ENCODE measurements around the gene SLC50A1.
"Not testable (repeated sequence)": the region's sequence is repeated elsewhere in the genome, so short reads cannot be mapped to it uniquely, and the experiment has no call there.

SLC50A1 gene

GRCh38 chr1:155167166-155168104, 31.8 kb downstream of the SLC50A1 start:
- TF ChIP-seq CTCF (IDR thresholded peaks at IDR 0.05; ENCODE audit: borderline replicate concordance, insufficient read depth, low read depth, low read length) = peak; percentile 91
- no peak overlapping the region for H3K4me3 ChIP-seq (ENCODE audit: low read depth, low read length)

GRCh38 chr1:155168105-155168445, 32.4 kb downstream of the SLC50A1 start:
- not testable (repeated sequence) for H3K4me3 ChIP-seq (ENCODE audit: low read depth, low read length)

- no peak overlapping the region for H3K4me3 ChIP-seq (ENCODE audit: low read depth, low read length)
- TF ChIP-seq CTCF (IDR thresholded peaks at IDR 0.05; ENCODE audit: borderline replicate concordance, insufficient read depth, low read depth, low read length) = no peak
These were observed 33.0 kb downstream of the SLC50A1 start for GRCh38 chr1:155168456-155169210.

GRCh38 chr1:155169541-155169940, 33.9 kb downstream of the SLC50A1 start:
- TF ChIP-seq CTCF (IDR thresholded peaks at IDR 0.05; ENCODE audit: borderline replicate concordance, insufficient read depth, low read depth, low read length) = no peak
- H3K4me3 ChIP-seq (ENCODE audit: low read depth, low read length) = no peak overlapping the region

GRCh38 chr1:155170101-155170785, 34.6 kb downstream of the SLC50A1 start:
- H3K4me3 ChIP-seq (ENCODE audit: low read depth, low read length) = no peak overlapping the region
- TF ChIP-seq CTCF (IDR thresholded peaks at IDR 0.05; ENCODE audit: borderline replicate concordance, insufficient read depth, low read depth, low read length) = no peak

- no peak overlapping the region for H3K4me3 ChIP-seq (ENCODE audit: low read depth, low read length)
- no peak for TF ChIP-seq CTCF (IDR thresholded peaks at IDR 0.05; ENCODE audit: borderline replicate concordance, insufficient read depth, low read depth, low read length)
These were observed 35.2 kb downstream of the SLC50A1 start for GRCh38 chr1:155170806-155171205.
